ENCODE data around the gene KCNN3.

The KCNN3 gene

GRCh38 chr1:154780541-154780940, 89.5 kb downstream of the KCNN3 start:
- TF ChIP-seq CTCF (conservative IDR thresholded peaks at IDR 0.05; ENCODE audit: low read depth, low read length) = no peak
- no peak for DNase-seq (ENCODE audit: low read depth)
- no peak overlapping the region for H3K4me3 ChIP-seq (ENCODE audit: low read depth, low read length)

GRCh38 chr1:154779551-154780189, 90.4 kb downstream of the KCNN3 start:
- DNase-seq (ENCODE audit: low read depth) = no peak
- no peak overlapping the region for H3K4me3 ChIP-seq (ENCODE audit: low read depth, low read length)
- TF ChIP-seq CTCF (conservative IDR thresholded peaks at IDR 0.05; ENCODE audit: low read depth, low read length) = no peak

GRCh38 chr1:154778944-154779343, 91.1 kb downstream of the KCNN3 start:
- TF ChIP-seq CTCF (conservative IDR thresholded peaks at IDR 0.05; ENCODE audit: low read depth, low read length) = no peak
- no peak for DNase-seq (ENCODE audit: low read depth)
- no peak overlapping the region for H3K4me3 ChIP-seq (ENCODE audit: low read depth, low read length)

- no peak for TF ChIP-seq CTCF (conservative IDR thresholded peaks at IDR 0.05; ENCODE audit: low read depth, low read length)
- DNase-seq (ENCODE audit: low read depth) = no peak
- no peak overlapping the region for H3K4me3 ChIP-seq (ENCODE audit: low read depth, low read length)
Observed at GRCh38 chr1:154778275-154778674, 91.8 kb downstream of the KCNN3 start.

- no peak for TF ChIP-seq CTCF (conservative IDR thresholded peaks at IDR 0.05; ENCODE audit: low read depth, low read length)
- no peak overlapping the region for H3K4me3 ChIP-seq (ENCODE audit: low read depth, low read length)
- no peak for DNase-seq (ENCODE audit: low read depth)
Observed at GRCh38 chr1:154777781-154778180, 92.3 kb downstream of the KCNN3 start.

GRCh38 chr1:154777154-154777553, 92.9 kb downstream of the KCNN3 start:
- DNase-seq (ENCODE audit: low read depth) = no peak
- TF ChIP-seq CTCF (conservative IDR thresholded peaks at IDR 0.05; ENCODE audit: low read depth, low read length) = no peak
- no peak overlapping the region for H3K4me3 ChIP-seq (ENCODE audit: low read depth, low read length)

Measured in choroid plexus epithelial cell (primary cell).